Measurements from ENCODE around the gene SUSD6.
"Not testable (repeated sequence)": the region's sequence is repeated elsewhere in the genome, so short reads cannot be mapped to it uniquely, and the experiment has no call there.

SUSD6 gene

GRCh38 chr14:69719501-69719951 lies 108.1 kb downstream of the SUSD6 start:
- no peak for DNase-seq

GRCh38 chr14:69720912-69721311 lies 109.5 kb downstream of the SUSD6 start:
- DNase-seq, result no peak

GRCh38 chr14:69726761-69727511 lies 115.5 kb downstream of the SUSD6 start:
- DNase-seq, result no peak

- no peak for DNase-seq
Measured at GRCh38 chr14:69727860-69728259, 116.5 kb downstream of the SUSD6 start.

GRCh38 chr14:69731919-69732598 lies 120.7 kb downstream of the SUSD6 start:
- DNase-seq, result not testable (repeated sequence)

- not testable (repeated sequence) for DNase-seq
Measured at GRCh38 chr14:69736405-69736804, 125.0 kb downstream of the SUSD6 start.

DNA sequence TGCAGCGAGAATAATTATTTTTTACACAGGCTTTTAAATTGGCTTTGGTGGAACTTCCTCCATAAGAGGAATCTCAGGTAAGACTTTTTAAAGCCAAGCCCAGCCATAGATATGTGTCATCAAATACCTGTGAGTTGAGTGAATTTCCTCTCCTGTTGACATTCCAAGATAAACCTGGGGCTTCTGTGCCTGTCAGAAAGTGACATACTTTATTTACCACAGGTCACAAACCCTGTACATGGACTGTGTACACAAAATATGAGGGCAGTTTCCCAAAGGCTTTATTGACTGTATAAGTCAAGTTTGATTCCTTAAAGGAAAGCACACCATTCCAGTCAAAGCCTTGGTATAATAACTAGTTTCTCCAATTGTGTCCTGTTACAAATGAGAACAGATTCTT lies 129.7 kb downstream of the SUSD6 start:
- no peak for DNase-seq

DNA sequence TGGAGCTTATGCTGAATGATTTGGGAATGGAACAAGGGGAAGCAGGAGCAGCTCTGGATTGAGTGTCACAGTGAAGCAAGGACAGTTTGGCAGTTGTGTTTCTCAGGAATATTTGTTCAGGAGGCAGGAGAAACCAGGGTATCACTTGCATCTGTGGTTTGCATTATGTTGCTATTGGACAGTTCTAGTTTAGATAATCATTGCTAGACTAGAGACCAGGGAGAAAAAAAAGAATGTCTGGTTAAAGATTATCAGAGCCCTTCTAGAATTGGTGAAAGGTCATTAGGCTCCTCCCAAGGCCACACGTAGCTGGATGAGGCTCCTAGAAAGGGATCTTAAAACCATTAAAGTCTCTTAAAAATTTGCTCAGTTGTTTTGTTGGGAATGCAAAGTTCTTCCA lies 138.6 kb downstream of the SUSD6 start:
- DNase-seq, result no peak

- DNase-seq, result no peak
Measured at GRCh38 chr14:69750495-69750894, 139.1 kb downstream of the SUSD6 start.

DNA sequence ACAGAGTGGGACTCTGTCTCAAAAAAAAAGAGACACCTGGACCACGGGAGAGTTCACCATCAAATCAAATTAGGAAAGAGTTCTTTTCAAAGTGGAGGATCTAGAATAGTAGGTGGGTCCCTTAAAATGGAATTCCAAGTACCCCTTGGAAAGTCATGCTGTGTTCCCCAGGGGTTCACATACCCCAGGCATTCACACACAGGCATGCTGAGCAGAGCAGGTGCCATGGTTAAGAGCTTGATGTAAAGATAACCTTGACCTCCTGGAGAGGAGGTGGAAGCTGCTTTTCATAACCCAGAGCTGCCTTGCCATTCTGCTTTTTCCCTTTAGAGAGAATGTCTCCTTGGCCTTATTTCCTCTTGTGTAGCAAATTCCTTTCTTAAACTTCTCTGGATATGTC lies 141.4 kb downstream of the SUSD6 start:
- no peak for DNase-seq

GRCh38 chr14:69753860-69754259 lies 142.5 kb downstream of the SUSD6 start:
- DNase-seq, result no peak

DNA sequence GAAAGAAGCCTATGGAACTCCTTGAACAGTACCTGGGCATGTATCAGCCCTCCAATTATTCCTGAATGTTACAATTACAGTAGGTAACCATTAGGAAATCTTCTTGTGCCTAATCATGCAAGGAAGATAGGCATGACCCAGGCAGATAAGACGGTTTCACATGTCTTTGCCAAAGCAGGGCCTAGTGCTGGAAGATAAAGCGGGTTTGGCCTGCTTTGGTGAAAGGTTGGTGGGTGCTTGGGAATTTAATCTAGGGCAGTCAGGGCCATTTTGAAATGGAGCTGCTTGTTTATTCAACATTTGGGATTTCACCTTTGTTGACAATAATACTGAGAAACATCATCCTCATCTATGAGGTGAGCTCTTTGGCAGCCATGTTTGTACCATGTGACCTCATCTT lies 143.1 kb downstream of the SUSD6 start:
- no peak for DNase-seq

DNA sequence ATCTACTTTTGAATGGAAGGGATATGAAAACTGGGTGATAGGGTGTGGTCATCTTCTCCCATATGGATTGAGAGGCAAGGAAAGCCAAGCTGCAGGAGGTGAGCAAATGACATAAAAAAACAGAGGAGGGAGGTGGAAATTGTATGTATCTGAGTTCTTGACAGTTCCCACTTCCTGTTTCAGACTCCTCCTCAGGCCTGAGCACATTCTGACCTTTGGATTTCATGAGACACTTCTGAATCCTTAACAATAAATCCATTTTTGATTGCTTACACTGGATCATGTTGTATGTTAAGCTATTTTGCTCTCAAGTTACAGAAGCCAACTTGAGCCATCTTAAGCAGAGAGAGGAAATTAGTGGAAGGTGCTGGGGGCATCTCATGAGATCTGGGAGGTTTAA lies 143.9 kb downstream of the SUSD6 start:
- DNase-seq, result no peak

GRCh38 chr14:69755784-69756183 lies 144.4 kb downstream of the SUSD6 start:
- DNase-seq, result no peak

DNA sequence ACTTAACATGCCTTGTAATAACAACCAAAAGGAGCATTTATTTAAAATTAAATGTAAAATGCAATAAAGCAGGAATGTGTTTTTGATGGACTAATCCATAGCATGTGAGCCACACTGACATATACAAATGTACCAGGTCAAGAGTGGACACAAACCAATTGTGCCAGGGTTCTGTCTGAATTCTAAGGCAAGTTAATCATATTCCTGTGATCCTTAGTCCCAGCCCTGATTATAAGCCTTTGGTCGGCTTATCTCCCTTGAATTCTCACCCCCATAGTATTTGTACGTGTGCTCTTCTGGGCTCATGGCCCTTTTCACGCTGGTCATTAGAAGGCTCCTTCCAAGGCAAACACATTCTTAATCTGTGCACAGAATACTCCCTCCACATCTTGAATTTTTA lies 144.9 kb downstream of the SUSD6 start:
- DNase-seq, result no peak

DNA sequence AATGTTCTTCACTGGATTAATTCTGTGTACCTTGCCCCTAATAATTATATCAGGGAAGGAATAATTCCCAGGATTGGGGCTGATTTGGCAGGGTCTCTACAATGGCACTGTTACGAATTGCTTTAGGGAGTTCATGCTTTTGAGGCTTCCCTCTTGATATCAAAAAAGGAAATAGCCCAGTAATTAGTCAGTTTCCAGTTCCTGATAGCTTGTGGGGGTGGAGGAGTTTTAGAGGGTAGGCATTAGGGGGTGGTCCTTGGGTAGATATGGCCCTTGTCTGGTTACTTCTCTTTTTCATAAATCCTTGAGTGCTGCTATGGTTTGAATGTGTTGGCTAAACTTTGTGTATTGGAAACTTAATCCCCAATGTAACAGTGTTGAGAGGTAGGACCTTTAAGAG lies 149.4 kb downstream of the SUSD6 start:
- DNase-seq, result no peak

GRCh38 chr14:69763761-69764510 lies 152.5 kb downstream of the SUSD6 start:
- DNase-seq, result no peak
